Liver (tissue), 9 donors: Measurements from ENCODE around the gene ANO7. TPM values are rescaled to one million over a fixed set of nuclear protein-coding genes. Genes with fewer than 3 reads are reported as not detected.

Source experiments
- DNase-seq: peaks from one replicate; pipeline ENCODE4 v3.0.0-alpha.2; 2017; ENCODE audit warnings: low spot score
- H3K27ac ChIP-seq, 2 donors: one replicate each; pipeline ENCODE4 v1.7.0; 2013; ENCODE audit warnings: inconsistent platforms in 2 of 2, low read length in 2 of 2, control low read depth in 1 of 2, low read depth in 1 of 2, mild to moderate bottlenecking in 1 of 2
- H3K27me3 ChIP-seq, 4 donors: one replicate each; pipeline versions ENCODE4 v1.6.1 to v1.7.0; 2013; ENCODE audit warnings: low read length in 3 of 4, inconsistent platforms in 1 of 4, mild to moderate bottlenecking in 1 of 4, moderate library complexity in 1 of 4; ENCODE audit not compliant: control insufficient read depth in 4 of 4, insufficient read depth in 4 of 4
- H3K36me3 ChIP-seq, 4 donors: one replicate each; pipeline versions ENCODE4 v1.6.1 to v1.7.0; 2013; ENCODE audit warnings: low read length in 3 of 4, mild to moderate bottlenecking in 3 of 4, low read depth in 1 of 4, moderate library complexity in 1 of 4; ENCODE audit not compliant: control insufficient read depth in 4 of 4, insufficient read depth in 3 of 4
- H3K4me1 ChIP-seq, 4 donors: one replicate each; pipeline versions ENCODE4 v1.6.1 to v1.7.0; 2013; ENCODE audit warnings: low read length in 3 of 4, mild to moderate bottlenecking in 3 of 4, moderate library complexity in 1 of 4; ENCODE audit not compliant: control insufficient read depth in 4 of 4, insufficient read depth in 4 of 4
- H3K4me3 ChIP-seq, 3 donors: one replicate each; pipeline versions ENCODE4 v1.6.1 to v1.7.0; 2013; ENCODE audit warnings: low read length in 3 of 3, control low read depth in 1 of 3, low read depth in 1 of 3, mild to moderate bottlenecking in 1 of 3
- H3K9ac ChIP-seq, 2 donors: one replicate each; pipeline ENCODE4 v1.7.0; 2013; ENCODE audit warnings: low read length in 2 of 2, mild to moderate bottlenecking in 2 of 2, moderate library complexity in 2 of 2, control low read depth in 1 of 2, low read depth in 1 of 2
- H3K9me3 ChIP-seq, 4 donors: one replicate each; pipeline versions ENCODE4 v1.6.1 to v1.7.0; 2013; ENCODE audit warnings: low read length in 3 of 4; ENCODE audit not compliant: control insufficient read depth in 4 of 4
- EGR1 ChIP-seq, 2 donors: IDR thresholded peaks; 2 replicates each; pipeline ENCODE4 v1.6.1; 2016 to 2018; ENCODE audit warnings: antibody characterized with exemption in 2 of 2, low read depth in 2 of 2
- FOXA2 ChIP-seq: IDR thresholded peaks from 2 replicates; pipeline ENCODE4 v1.6.1; 2016; ENCODE audit warnings: antibody characterized with exemption
- GABPA ChIP-seq, 2 donors: IDR thresholded peaks in 1 of 2; conservative IDR thresholded peaks in 1 of 2; 2 replicates each; pipeline ENCODE4 v1.6.1; 2016; ENCODE audit warnings: antibody characterized with exemption in 2 of 2, mild to moderate bottlenecking in 1 of 2, moderate library complexity in 1 of 2
- HNF4G ChIP-seq: IDR thresholded peaks from 2 replicates; pipeline ENCODE4 v1.6.1; 2016; ENCODE audit warnings: antibody characterized with exemption
- JUND ChIP-seq, 2 donors: IDR thresholded peaks; 2 replicates each; pipeline ENCODE4 v1.6.1; 2016; ENCODE audit warnings: antibody characterized with exemption in 2 of 2
- NR2F2 ChIP-seq: IDR thresholded peaks from 2 replicates; pipeline ENCODE4 v1.6.1; 2016; ENCODE audit warnings: antibody characterized with exemption
- RAD21 ChIP-seq, 2 donors: IDR thresholded peaks; 2 replicates each; pipeline ENCODE4 v1.6.1; 2016; ENCODE audit warnings: antibody characterized with exemption in 2 of 2, mild to moderate bottlenecking in 2 of 2
- RXRA ChIP-seq, 2 donors: IDR thresholded peaks; 2 replicates each; pipeline ENCODE4 v1.6.1; 2017 to 2018; ENCODE audit warnings: antibody characterized with exemption in 2 of 2, mild to moderate bottlenecking in 1 of 2
- SP1 ChIP-seq: IDR thresholded peaks from 2 replicates; pipeline ENCODE4 v1.6.1; 2018; ENCODE audit warnings: antibody characterized with exemption, mild to moderate bottlenecking
- TAF1 ChIP-seq: conservative IDR thresholded peaks from 2 replicates; pipeline ENCODE4 v1.6.1; 2016; ENCODE audit warnings: antibody characterized with exemption, mild to moderate bottlenecking
- WGBS: extraction: QIAGEN DNeasy Blood & Tissue Kit; methylation state at CpG from one replicate; pipeline ENCODE4 v1.1.7; 2013; 5-methylcytosine and 5-hydroxymethylcytosine counted together
- polyA plus RNA-seq, 2 donors: library from polyadenylated mRNA; stranded (reverse) in 1 of 2; unstranded in 1 of 2; fragments of 200-250 nt in 1 of 2; fragments of >200 nt in 1 of 2; fragmentation: Nextera tagmentation in 1 of 2; extraction: Ambion mirVana in 1 of 2; gene quantifications; one replicate each; pipeline versions ENCODE4 v1.2.1 to v1.2.3, GENCODE V29; 2013 to 2015
- total RNA-seq, 2 donors: library from RNA; depleted of rRNA; stranded (reverse); fragments of >200 nt; gene quantifications; one replicate each; pipeline ENCODE4 v1.2.3, GENCODE V29; 2014
- TF ChIP-seq, protein P1 (sequence below): fragments of 150-350 bp; IDR thresholded peaks from 2 replicates; pipeline ENCODE4 v1.5.1; 2017; ENCODE audit warnings: improper control_type of control experiment, low read depth, low read length; ENCODE audit not compliant: missing input control
- TF ChIP-seq, protein P2 (sequence below): IDR thresholded peaks from 2 replicates; pipeline ENCODE4 v1.6.1; 2016; ENCODE audit warnings: antibody characterized with exemption
- TF ChIP-seq, protein P3 (sequence below): IDR thresholded peaks from 2 replicates; pipeline ENCODE4 v1.6.1; 2016; ENCODE audit warnings: antibody characterized with exemption
- donor health status: healthy.
- donor health status: healthy.
- donor health status: healthy.
- donor health status: healthy.
- donor health status: healthy.

The ANO7 gene
- total and polyA plus RNA-seq, 4 donors: 0.25 to 0.70 (median 0.45) TPM

DNA sequence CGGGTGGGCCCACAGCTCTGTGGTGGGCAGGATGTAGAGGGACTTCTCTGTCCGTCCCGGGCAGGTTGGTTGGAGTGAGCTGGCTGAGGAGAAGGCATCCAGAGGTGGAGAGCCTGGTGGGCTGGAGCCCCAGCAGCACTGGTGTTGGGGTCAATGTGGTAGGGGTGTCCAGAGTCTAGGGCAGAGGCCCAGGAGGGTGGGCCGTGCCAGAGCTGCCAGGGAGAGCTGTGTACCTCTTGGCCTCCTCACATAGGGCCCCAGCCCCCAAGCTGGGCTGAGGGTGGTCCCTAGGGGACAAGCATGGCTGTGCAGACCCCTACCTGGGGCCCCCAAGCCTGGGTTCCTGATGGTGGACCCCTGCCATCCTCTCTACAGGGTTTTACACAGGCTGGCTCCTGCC, 16.0 kb downstream of the ANO7 start:
- no peak for DNase-seq
- 87% methylated on average over 4 of the region's 4 CpGs for WGBS

DNA sequence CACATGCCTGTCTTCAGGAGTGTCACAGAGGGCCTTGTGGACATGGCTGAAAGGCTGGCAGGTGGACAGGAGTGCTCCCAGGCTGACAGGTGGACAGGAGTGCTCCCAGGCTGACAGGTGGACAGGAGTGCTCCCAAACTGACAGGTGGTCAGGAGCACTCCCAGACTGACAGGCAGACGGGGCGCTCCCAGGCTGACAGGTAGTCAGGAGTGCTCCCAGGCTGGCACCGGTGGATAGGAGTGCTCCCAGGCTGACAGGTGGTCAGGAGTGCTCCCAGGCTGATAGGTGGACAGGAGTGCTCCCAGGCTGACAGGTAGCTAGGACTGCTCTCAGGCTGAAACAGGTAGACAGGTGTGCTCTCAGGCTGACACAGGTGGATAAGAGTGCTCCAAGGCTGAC, 16.6 kb downstream of the ANO7 start:
- 94% methylated on average over 3 of the region's 3 CpGs for WGBS
- Histone ChIP-seq H3K27ac (no peak overlapping the region), H3K9me3 (no peaks in the 10 kb centered on the region), H3K27me3 (no peaks in the 10 kb centered on the region), H3K36me3 (no peaks in the 10 kb centered on the region), H3K9ac (no peak overlapping the region), H3K4me1 (no peaks in the 10 kb centered on the region), H3K4me3 (no peak overlapping the region)
- TF ChIP-seq NR2F2 (no peak), GABPA (IDR thresholded peaks at IDR 0.05 in 1 of 2, conservative IDR thresholded peaks at IDR 0.05 in 1 of 2) (no peak), JUND (IDR thresholded peaks at IDR 0.05) (no peak), SP1 (no peak), FOXA2 (no peak), HNF4G (no peak), EGR1 (IDR thresholded peaks at IDR 0.05; ENCODE audit: low read depth in 2 of 2) (no peak), TAF1 (no peak)
- TF ChIP-seq, protein P1, sequence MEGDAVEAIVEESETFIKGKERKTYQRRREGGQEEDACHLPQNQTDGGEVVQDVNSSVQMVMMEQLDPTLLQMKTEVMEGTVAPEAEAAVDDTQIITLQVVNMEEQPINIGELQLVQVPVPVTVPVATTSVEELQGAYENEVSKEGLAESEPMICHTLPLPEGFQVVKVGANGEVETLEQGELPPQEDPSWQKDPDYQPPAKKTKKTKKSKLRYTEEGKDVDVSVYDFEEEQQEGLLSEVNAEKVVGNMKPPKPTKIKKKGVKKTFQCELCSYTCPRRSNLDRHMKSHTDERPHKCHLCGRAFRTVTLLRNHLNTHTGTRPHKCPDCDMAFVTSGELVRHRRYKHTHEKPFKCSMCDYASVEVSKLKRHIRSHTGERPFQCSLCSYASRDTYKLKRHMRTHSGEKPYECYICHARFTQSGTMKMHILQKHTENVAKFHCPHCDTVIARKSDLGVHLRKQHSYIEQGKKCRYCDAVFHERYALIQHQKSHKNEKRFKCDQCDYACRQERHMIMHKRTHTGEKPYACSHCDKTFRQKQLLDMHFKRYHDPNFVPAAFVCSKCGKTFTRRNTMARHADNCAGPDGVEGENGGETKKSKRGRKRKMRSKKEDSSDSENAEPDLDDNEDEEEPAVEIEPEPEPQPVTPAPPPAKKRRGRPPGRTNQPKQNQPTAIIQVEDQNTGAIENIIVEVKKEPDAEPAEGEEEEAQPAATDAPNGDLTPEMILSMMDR: no peak
- TF ChIP-seq, protein P2, sequence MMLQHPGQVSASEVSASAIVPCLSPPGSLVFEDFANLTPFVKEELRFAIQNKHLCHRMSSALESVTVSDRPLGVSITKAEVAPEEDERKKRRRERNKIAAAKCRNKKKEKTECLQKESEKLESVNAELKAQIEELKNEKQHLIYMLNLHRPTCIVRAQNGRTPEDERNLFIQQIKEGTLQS: no peak
- TF ChIP-seq, protein P3, sequence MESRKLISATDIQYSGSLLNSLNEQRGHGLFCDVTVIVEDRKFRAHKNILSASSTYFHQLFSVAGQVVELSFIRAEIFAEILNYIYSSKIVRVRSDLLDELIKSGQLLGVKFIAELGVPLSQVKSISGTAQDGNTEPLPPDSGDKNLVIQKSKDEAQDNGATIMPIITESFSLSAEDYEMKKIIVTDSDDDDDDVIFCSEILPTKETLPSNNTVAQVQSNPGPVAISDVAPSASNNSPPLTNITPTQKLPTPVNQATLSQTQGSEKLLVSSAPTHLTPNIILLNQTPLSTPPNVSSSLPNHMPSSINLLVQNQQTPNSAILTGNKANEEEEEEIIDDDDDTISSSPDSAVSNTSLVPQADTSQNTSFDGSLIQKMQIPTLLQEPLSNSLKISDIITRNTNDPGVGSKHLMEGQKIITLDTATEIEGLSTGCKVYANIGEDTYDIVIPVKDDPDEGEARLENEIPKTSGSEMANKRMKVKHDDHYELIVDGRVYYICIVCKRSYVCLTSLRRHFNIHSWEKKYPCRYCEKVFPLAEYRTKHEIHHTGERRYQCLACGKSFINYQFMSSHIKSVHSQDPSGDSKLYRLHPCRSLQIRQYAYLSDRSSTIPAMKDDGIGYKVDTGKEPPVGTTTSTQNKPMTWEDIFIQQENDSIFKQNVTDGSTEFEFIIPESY: no peak
- DNase-seq: no peak

More for the DNA sequence above, 16.0 kb downstream of the ANO7 start:
- Histone ChIP-seq H3K27me3 (no peaks in the 10 kb centered on the region), H3K4me1 (no peaks in the 10 kb centered on the region), H3K9ac (no peak overlapping the region), H3K36me3 (no peaks in the 10 kb centered on the region), H3K27ac (no peak overlapping the region), H3K4me3 (no peak overlapping the region), H3K9me3 (no peaks in the 10 kb centered on the region)
- TF ChIP-seq HNF4G (no peak), SP1 (no peak), RAD21 (IDR thresholded peaks at IDR 0.05) (no peak), RXRA (IDR thresholded peaks at IDR 0.05) (no peak), GABPA (IDR thresholded peaks at IDR 0.05 in 1 of 2, conservative IDR thresholded peaks at IDR 0.05 in 1 of 2) (no peak)
- TF ChIP-seq, protein P1: no peak
- TF ChIP-seq, protein P3: no peak
